Measurements from ENCODE around the gene DDX50. TPM values are rescaled to one million over a fixed set of nuclear protein-coding genes. Genes with fewer than 3 reads are reported as not detected.
"Not testable (repeated sequence)": the region's sequence is repeated elsewhere in the genome, so short reads cannot be mapped to it uniquely, and the experiment has no call there.

The DDX50 gene
- total RNA-seq, 6 experiments from 2014 or later, result 7.4 to 12.4 (median 11.2) TPM

GRCh38 chr10:68925489-68925888 lies 24.4 kb downstream of the DDX50 start:
- peaks cover 0 to 12% (median 0%) of the 10 kb centered on the region in 4 donors for H3K36me3 ChIP-seq
- H3K4me1 ChIP-seq, result no peaks in the 10 kb centered on the region
- H3K9me3 ChIP-seq, result no peaks in the 10 kb centered on the region
- WGBS (ENCODE audit: insufficient coverage, low coverage, low lambda C conversion rate, missing lambda C conversion rate), result 100% methylated on average over 2 of the region's 4 CpGs
- H3K27ac ChIP-seq, result no peak overlapping the region
- ATAC-seq (no peak), DNase-seq (no peak)
- TF ChIP-seq, protein P1, sequence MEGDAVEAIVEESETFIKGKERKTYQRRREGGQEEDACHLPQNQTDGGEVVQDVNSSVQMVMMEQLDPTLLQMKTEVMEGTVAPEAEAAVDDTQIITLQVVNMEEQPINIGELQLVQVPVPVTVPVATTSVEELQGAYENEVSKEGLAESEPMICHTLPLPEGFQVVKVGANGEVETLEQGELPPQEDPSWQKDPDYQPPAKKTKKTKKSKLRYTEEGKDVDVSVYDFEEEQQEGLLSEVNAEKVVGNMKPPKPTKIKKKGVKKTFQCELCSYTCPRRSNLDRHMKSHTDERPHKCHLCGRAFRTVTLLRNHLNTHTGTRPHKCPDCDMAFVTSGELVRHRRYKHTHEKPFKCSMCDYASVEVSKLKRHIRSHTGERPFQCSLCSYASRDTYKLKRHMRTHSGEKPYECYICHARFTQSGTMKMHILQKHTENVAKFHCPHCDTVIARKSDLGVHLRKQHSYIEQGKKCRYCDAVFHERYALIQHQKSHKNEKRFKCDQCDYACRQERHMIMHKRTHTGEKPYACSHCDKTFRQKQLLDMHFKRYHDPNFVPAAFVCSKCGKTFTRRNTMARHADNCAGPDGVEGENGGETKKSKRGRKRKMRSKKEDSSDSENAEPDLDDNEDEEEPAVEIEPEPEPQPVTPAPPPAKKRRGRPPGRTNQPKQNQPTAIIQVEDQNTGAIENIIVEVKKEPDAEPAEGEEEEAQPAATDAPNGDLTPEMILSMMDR (IDR thresholded peaks at IDR 0.05), result no peak
- TF ChIP-seq POLR2A (IDR thresholded peaks at IDR 0.05), result no peak
- no peaks in the 10 kb centered on the region for H3K27me3 ChIP-seq
- intact Hi-C loops (cut with DNase I), result no loop called here
- no peak overlapping the region for H3K4me3 ChIP-seq

DNA sequence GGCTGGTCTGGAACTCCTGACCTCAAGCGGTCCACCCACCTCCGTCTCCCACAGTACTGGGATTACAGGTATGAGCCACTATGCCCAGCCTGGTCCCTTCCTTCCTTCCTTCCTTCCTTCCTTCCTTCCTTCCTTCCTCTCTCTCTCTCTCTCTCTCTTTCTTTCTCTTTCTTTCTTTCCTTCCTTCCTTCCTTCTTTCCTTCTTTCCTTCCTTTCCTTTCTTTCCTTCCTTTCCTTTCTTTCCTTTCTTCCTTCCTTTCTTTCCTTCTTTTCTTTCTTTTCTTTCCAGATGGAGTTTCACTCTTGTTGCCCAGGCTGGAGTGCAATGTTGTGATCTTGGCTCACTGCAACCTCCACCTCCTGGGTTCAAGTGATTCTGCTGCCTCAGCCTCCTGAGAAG lies 28.0 kb downstream of the DDX50 start:
- H3K36me3 ChIP-seq; H3K27ac ChIP-seq; ATAC-seq; H3K9me3 ChIP-seq; intact Hi-C loops (cut with DNase I); H3K27me3 ChIP-seq; H3K4me1 ChIP-seq; H3K4me3 ChIP-seq; DNase-seq: not testable (repeated sequence)
- WGBS (ENCODE audit: insufficient coverage, low coverage, low lambda C conversion rate, missing lambda C conversion rate), result 100% methylated on average over 2 of the region's 2 CpGs

GRCh38 chr10:68929888-68930287 lies 28.8 kb downstream of the DDX50 start:
- 96% methylated on average over 7 of the region's 8 CpGs for WGBS (ENCODE audit: insufficient coverage, low coverage, low lambda C conversion rate, missing lambda C conversion rate)
- intact Hi-C loops (cut with DNase I); H3K4me1 ChIP-seq; H3K27ac ChIP-seq; H3K27me3 ChIP-seq; H3K4me3 ChIP-seq; ATAC-seq; H3K36me3 ChIP-seq; DNase-seq; H3K9me3 ChIP-seq: not testable (repeated sequence)

- intact Hi-C loops (cut with DNase I); H3K9me3 ChIP-seq; H3K27me3 ChIP-seq; H3K27ac ChIP-seq; DNase-seq; H3K4me3 ChIP-seq; H3K4me1 ChIP-seq: not testable (repeated sequence)
- 71% methylated on average over 3 of the region's 3 CpGs for WGBS (ENCODE audit: insufficient coverage, low coverage, low lambda C conversion rate, missing lambda C conversion rate)
- H3K36me3 ChIP-seq, result peaks cover 0 to 15% (median 0%) of the 10 kb centered on the region in 4 donors
- peak in 2 of 4 donors; percentile 29 to 58 for ATAC-seq
Measured at GRCh38 chr10:68932860-68933259, 31.7 kb downstream of the DDX50 start.

DNA sequence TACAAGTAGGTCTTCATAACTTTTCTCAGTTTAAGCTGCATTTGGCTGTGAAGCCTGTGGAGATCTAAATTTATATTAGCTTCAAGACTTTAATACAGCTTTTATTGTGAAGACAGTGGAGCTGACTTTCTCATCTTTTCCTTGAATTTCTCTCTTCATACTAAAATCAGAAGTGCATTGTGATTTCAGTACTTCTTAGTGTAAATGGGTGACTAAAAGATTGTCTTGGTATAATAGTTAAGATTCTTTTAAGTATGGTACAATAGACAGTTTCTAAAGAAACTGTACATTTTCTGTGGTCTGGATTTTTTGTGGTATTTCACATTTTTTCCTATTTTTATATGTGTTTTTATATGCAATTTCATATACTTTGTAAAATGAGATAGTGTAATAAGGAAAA lies 33.9 kb downstream of the DDX50 start:
- intact Hi-C loops (cut with DNase I), result no loop called here
- DNase-seq (no peak), ATAC-seq (no peak)
- Histone ChIP-seq H3K27me3 (no peaks in the 10 kb centered on the region), H3K9me3 (no peaks in the 10 kb centered on the region), H3K4me1 (peaks cover 0 to 24% (median 2%) of the 10 kb centered on the region in 4 donors), H3K36me3 (peaks cover 0 to 15% (median under 1%) of the 10 kb centered on the region in 4 donors), H3K27ac (no peak overlapping the region), H3K4me3 (no peak overlapping the region)
- TF ChIP-seq POLR2A (IDR thresholded peaks at IDR 0.05), result no peak

DNA sequence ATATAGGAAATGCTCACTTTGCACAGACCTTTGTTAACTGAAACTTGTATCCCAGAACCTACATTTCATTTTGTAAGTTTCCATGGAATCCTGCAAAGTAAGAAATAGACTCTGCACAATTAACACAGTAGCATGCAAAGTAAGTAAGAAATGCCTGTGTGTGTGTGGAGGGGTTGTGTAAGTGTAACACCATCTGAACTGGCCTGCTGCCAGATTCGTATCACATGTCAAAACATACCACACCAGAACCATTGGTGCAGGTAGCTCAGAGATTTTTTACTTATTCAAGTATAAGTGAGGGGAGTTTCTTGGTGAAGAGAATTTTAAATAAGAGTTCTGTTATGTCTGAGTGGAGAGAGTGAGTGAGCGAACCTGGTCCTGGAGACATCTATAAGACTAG lies 37.0 kb downstream of the DDX50 start:
- TF ChIP-seq, protein P1 (IDR thresholded peaks at IDR 0.05), result no peak
- TF ChIP-seq POLR2A (IDR thresholded peaks at IDR 0.05), result no peak

GRCh38 chr10:68938884-68939283 lies 37.8 kb downstream of the DDX50 start:
- Histone ChIP-seq H3K27ac (peak overlapping the region in 1 of 3 donors; percentile 33), H3K4me3 (no peak overlapping the region), H3K36me3 (peaks cover 0 to 38% (median 6%) of the 10 kb centered on the region in 4 donors), H3K27me3 (no peaks in the 10 kb centered on the region), H3K4me1 (peaks cover 0 to 16% (median 2%) of the 10 kb centered on the region in 4 donors), H3K9me3 (no peaks in the 10 kb centered on the region)
- TF ChIP-seq, protein P1 (IDR thresholded peaks at IDR 0.05), result no peak
- no peak for TF ChIP-seq POLR2A (IDR thresholded peaks at IDR 0.05)
- 33% methylated on average over 2 of the region's 2 CpGs for WGBS (ENCODE audit: insufficient coverage, low coverage, low lambda C conversion rate, missing lambda C conversion rate)
- DNase-seq (no peak), ATAC-seq (peak; percentile 74 to 86 (median 84))
- intact Hi-C loops (cut with DNase I), result no loop called here

More for the DNA sequence above, 37.0 kb downstream of the DDX50 start:
- intact Hi-C loops (cut with DNase I), result no loop called here
- 50% methylated on average over 2 of the region's 2 CpGs for WGBS (ENCODE audit: insufficient coverage, low coverage, low lambda C conversion rate, missing lambda C conversion rate)
- Histone ChIP-seq H3K4me3 (no peak overlapping the region), H3K27ac (peak overlapping the region in 1 of 3 donors; percentile 33), H3K27me3 (no peaks in the 10 kb centered on the region), H3K36me3 (peaks cover 0 to 30% (median 3%) of the 10 kb centered on the region in 4 donors), H3K9me3 (no peaks in the 10 kb centered on the region), H3K4me1 (peaks cover 0 to 16% (median 2%) of the 10 kb centered on the region in 4 donors)
- ATAC-seq (peak; percentile 69 to 83 (median 74)), DNase-seq (peak in 2 of 3 donors; percentile 33 to 66)

GRCh38 chr10:68940917-68941316 lies 39.8 kb downstream of the DDX50 start:
- H3K9me3 ChIP-seq; ATAC-seq; intact Hi-C loops (cut with DNase I); H3K27ac ChIP-seq; H3K27me3 ChIP-seq; H3K4me3 ChIP-seq; DNase-seq: not testable (repeated sequence)
- peaks cover 0 to 50% (median 8%) of the 10 kb centered on the region in 4 donors for H3K36me3 ChIP-seq
- H3K4me1 ChIP-seq, result peaks cover 0 to 16% (median 2%) of the 10 kb centered on the region in 4 donors
